ENCODE results near the gene TRO.
A peak's percentile ranks its signal among the peaks of the same experiment; 100 is the strongest.

Gene TRO

GRCh38 chrX:54922547-54922946 lies 1.9 kb downstream of the TRO start:
- H3K4me2 ChIP-seq (ENCODE audit: low read depth, low read length, poor library complexity, severe bottlenecking), result peak overlapping the region; percentile 80
- no peaks in the 10 kb centered on the region for H4K20me1 ChIP-seq (ENCODE audit: insufficient read depth, low read length, poor library complexity, severe bottlenecking)
- TF ChIP-seq, protein P1, sequence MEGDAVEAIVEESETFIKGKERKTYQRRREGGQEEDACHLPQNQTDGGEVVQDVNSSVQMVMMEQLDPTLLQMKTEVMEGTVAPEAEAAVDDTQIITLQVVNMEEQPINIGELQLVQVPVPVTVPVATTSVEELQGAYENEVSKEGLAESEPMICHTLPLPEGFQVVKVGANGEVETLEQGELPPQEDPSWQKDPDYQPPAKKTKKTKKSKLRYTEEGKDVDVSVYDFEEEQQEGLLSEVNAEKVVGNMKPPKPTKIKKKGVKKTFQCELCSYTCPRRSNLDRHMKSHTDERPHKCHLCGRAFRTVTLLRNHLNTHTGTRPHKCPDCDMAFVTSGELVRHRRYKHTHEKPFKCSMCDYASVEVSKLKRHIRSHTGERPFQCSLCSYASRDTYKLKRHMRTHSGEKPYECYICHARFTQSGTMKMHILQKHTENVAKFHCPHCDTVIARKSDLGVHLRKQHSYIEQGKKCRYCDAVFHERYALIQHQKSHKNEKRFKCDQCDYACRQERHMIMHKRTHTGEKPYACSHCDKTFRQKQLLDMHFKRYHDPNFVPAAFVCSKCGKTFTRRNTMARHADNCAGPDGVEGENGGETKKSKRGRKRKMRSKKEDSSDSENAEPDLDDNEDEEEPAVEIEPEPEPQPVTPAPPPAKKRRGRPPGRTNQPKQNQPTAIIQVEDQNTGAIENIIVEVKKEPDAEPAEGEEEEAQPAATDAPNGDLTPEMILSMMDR (conservative IDR thresholded peaks at IDR 0.05; ENCODE audit: low read length), result no peak
- no peak for TF ChIP-seq EZH2phosphoT487 (IDR thresholded peaks at IDR 0.05; ENCODE audit: borderline replicate concordance)
- no peak overlapping the region for H2AFZ ChIP-seq (ENCODE audit: low read length)
- H3K4me1 ChIP-seq (ENCODE audit: insufficient read depth, low read length, poor library complexity, severe bottlenecking), result peaks cover 10% of the 10 kb centered on the region
- H3K9me3 ChIP-seq (ENCODE audit: insufficient read depth, low read depth, low read length), result no peaks in the 10 kb centered on the region
- peaks cover 3% of the 10 kb centered on the region; the same call in 1 of the 2 replicates for H3K36me3 ChIP-seq (ENCODE audit: insufficient read depth, low read length)
- peaks cover 7% of the 10 kb centered on the region; the same call in 1 of the 2 replicates for H3K79me2 ChIP-seq (ENCODE audit: insufficient read depth, low read length)
- no peaks in the 10 kb centered on the region for H3F3A ChIP-seq (ENCODE audit: low read depth)
- peak overlapping the region; percentile 89 for H3K4me3 ChIP-seq (ENCODE audit: low read length, poor library complexity, severe bottlenecking)
- H3K9ac ChIP-seq (ENCODE audit: low read depth, low read length, poor library complexity, severe bottlenecking), result peak overlapping the region; percentile 91
- H3K9me2 ChIP-seq (replicated peaks; ENCODE audit: low read depth, low read length), result no peaks in the 10 kb centered on the region
- no peaks in the 10 kb centered on the region for H3K27me3 ChIP-seq (ENCODE audit: insufficient read depth, low read length, poor library complexity, severe bottlenecking)

GRCh38 chrX:54923376-54923775 lies 2.8 kb downstream of the TRO start:
- no peaks in the 10 kb centered on the region for H3F3A ChIP-seq (ENCODE audit: low read depth)
- H3K9me3 ChIP-seq (ENCODE audit: insufficient read depth, low read depth, low read length), result no peaks in the 10 kb centered on the region
- H3K79me2 ChIP-seq (ENCODE audit: insufficient read depth, low read length), result peaks cover 7% of the 10 kb centered on the region; the same call in 1 of the 2 replicates
- no peak for TF ChIP-seq EZH2phosphoT487 (IDR thresholded peaks at IDR 0.05; ENCODE audit: borderline replicate concordance)
- TF ChIP-seq, protein P1 (conservative IDR thresholded peaks at IDR 0.05; ENCODE audit: low read length), result no peak
- no peaks in the 10 kb centered on the region for H4K20me1 ChIP-seq (ENCODE audit: insufficient read depth, low read length, poor library complexity, severe bottlenecking)
- H3K36me3 ChIP-seq (ENCODE audit: insufficient read depth, low read length), result peaks cover 11% of the 10 kb centered on the region; the same call in 1 of the 2 replicates
- H3K27me3 ChIP-seq (ENCODE audit: insufficient read depth, low read length, poor library complexity, severe bottlenecking), result no peaks in the 10 kb centered on the region
- H3K4me3 ChIP-seq (ENCODE audit: low read length, poor library complexity, severe bottlenecking), result no peak overlapping the region
- no peak overlapping the region for H2AFZ ChIP-seq (ENCODE audit: low read length)
- H3K4me1 ChIP-seq (ENCODE audit: insufficient read depth, low read length, poor library complexity, severe bottlenecking), result peaks cover 10% of the 10 kb centered on the region
- no peak overlapping the region for H3K4me2 ChIP-seq (ENCODE audit: low read depth, low read length, poor library complexity, severe bottlenecking)
- H3K9me2 ChIP-seq (replicated peaks; ENCODE audit: low read depth, low read length), result no peaks in the 10 kb centered on the region
- no peak overlapping the region for H3K9ac ChIP-seq (ENCODE audit: low read depth, low read length, poor library complexity, severe bottlenecking)

DNA sequence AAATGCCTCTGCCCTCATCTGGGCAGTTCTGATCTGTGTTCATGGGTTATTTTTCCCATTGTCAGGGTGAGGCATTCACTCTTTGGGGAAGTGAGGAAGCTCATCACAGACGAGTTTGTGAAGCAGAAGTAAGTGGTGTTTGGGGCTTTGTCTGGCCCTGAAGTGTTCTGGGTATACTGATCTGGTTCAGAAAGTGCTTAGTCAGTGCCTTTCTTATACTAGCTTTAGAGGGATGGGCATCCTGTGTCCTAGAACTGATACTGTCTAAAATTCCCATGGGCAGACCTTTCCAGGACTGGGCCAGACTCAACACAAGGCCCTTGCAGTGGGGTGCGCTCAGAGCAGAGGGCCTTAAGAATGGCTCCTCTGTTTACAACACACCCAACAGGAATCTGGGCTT lies 6.4 kb downstream of the TRO start:
- Histone ChIP-seq H3K9me3 (ENCODE audit: insufficient read depth, low read depth, low read length) (no peaks in the 10 kb centered on the region), H3F3A (ENCODE audit: low read depth) (no peaks in the 10 kb centered on the region), H3K36me3 (ENCODE audit: insufficient read depth, low read length) (peaks cover 12% of the 10 kb centered on the region; the same call in 1 of the 2 replicates), H4K20me1 (ENCODE audit: insufficient read depth, low read length, poor library complexity, severe bottlenecking) (no peaks in the 10 kb centered on the region), H3K9ac (ENCODE audit: low read depth, low read length, poor library complexity, severe bottlenecking) (no peak overlapping the region), H2AFZ (ENCODE audit: low read length) (no peak overlapping the region), H3K27me3 (ENCODE audit: insufficient read depth, low read length, poor library complexity, severe bottlenecking) (no peaks in the 10 kb centered on the region), H3K4me1 (ENCODE audit: insufficient read depth, low read length, poor library complexity, severe bottlenecking) (peaks cover 3% of the 10 kb centered on the region), H3K4me3 (ENCODE audit: low read length, poor library complexity, severe bottlenecking) (no peak overlapping the region), H3K4me2 (ENCODE audit: low read depth, low read length, poor library complexity, severe bottlenecking) (no peak overlapping the region), H3K79me2 (ENCODE audit: insufficient read depth, low read length) (peaks cover 6% of the 10 kb centered on the region; the same call in 1 of the 2 replicates), H3K9me2 (replicated peaks; ENCODE audit: low read depth, low read length) (no peaks in the 10 kb centered on the region)
- TF ChIP-seq EZH2phosphoT487 (IDR thresholded peaks at IDR 0.05; ENCODE audit: borderline replicate concordance), result no peak
- TF ChIP-seq, protein P1 (conservative IDR thresholded peaks at IDR 0.05; ENCODE audit: low read length), result no peak

Data from Loucy (cell line).